GM12878 (cell line): ENCODE measurements around the gene MAML2. TPM values are rescaled to one million over a fixed set of nuclear protein-coding genes. Genes with fewer than 3 reads are reported as not detected.

ENCODE experiments used
- BCL11A ChIP-seq: IDR thresholded peaks from 2 replicates; pipeline ENCODE4 v1.6.1; 2011; ENCODE audit warnings: low read depth, low read length
- EP300 ChIP-seq, 2 experiments: fragments of 150-350 bp in 1 of 2; IDR thresholded peaks; 2 replicates each; pipeline ENCODE4 v1.6.1; 2011 to 2012; ENCODE audit warnings: low read depth in 2 of 2, low read length in 2 of 2, borderline replicate concordance in 1 of 2, improper control_type of control experiment in 1 of 2, inconsistent platforms in 1 of 2; ENCODE audit not compliant: control insufficient read depth in 1 of 2
- FOXK2 ChIP-seq: fragments of 450-650 bp; IDR thresholded peaks from 2 replicates; pipeline ENCODE4 v1.6.1; 2017; ENCODE audit warnings: mild to moderate bottlenecking, moderate library complexity
- GATAD2B ChIP-seq: fragments of 450-650 bp; conservative IDR thresholded peaks from 2 replicates; pipeline ENCODE4 v1.6.1; 2017; ENCODE audit warnings: low read depth, mild to moderate bottlenecking, moderate library complexity
- HCFC1 ChIP-seq: fragments of 150-350 bp; IDR thresholded peaks from 2 replicates; pipeline ENCODE4 v1.6.1; 2014; ENCODE audit warnings: low read length
- HDAC2 ChIP-seq: fragments of 200-600 bp; sonication (generic); IDR thresholded peaks from 2 replicates; pipeline ENCODE4 v1.6.1; 2017
- HSF1 ChIP-seq: fragments of 150-350 bp; IDR thresholded peaks from 2 replicates; pipeline ENCODE4 v1.6.1; 2014; ENCODE audit warnings: mild to moderate bottlenecking, low read depth, low read length
- IKZF1 ChIP-seq: fragments of 450-650 bp; conservative IDR thresholded peaks from 2 replicates; pipeline ENCODE4 v1.6.1; 2017; ENCODE audit warnings: antibody characterized with exemption, mild to moderate bottlenecking
- IRF3 ChIP-seq: fragments of 450-650 bp; IDR thresholded peaks from 2 replicates; pipeline ENCODE4 v1.6.1; 2014; ENCODE audit warnings: mild to moderate bottlenecking
- IRF5 ChIP-seq: fragments of 450-650 bp; IDR thresholded peaks from 2 replicates; pipeline ENCODE4 v1.6.1; 2017; ENCODE audit warnings: borderline replicate concordance
- KDM1A ChIP-seq: fragments of 200-600 bp; sonication (generic); IDR thresholded peaks from 2 replicates; pipeline ENCODE4 v1.6.1; 2016; ENCODE audit warnings: borderline replicate concordance
- MTA3 ChIP-seq: IDR thresholded peaks from 2 replicates; pipeline ENCODE4 v1.6.1; 2012; ENCODE audit warnings: low read length, inconsistent platforms, borderline replicate concordance
- NFYB ChIP-seq: IDR thresholded peaks from 2 replicates; pipeline ENCODE4 v1.6.1; 2011; ENCODE audit warnings: low read depth, mild to moderate bottlenecking, low read length, improper control_type of control experiment, moderate library complexity; ENCODE audit not compliant: insufficient read depth
- NR2F1 ChIP-seq: fragments of 450-650 bp; conservative IDR thresholded peaks from 2 replicates; pipeline ENCODE4 v1.6.1; 2017; ENCODE audit warnings: mild to moderate bottlenecking
- POU2F2 ChIP-seq: IDR thresholded peaks from 3 replicates; pipeline ENCODE4 v1.6.1; 2011; ENCODE audit warnings: low read depth, mild to moderate bottlenecking, low read length, borderline replicate concordance
- RUNX3 ChIP-seq: IDR thresholded peaks from 2 replicates; pipeline ENCODE4 v1.6.1; 2012; ENCODE audit warnings: low read length, inconsistent platforms
- SREBF1 ChIP-seq: IDR thresholded peaks from 2 replicates; pipeline ENCODE4 v1.6.1; 2012; ENCODE audit warnings: mild to moderate bottlenecking, low read length
- SUPT20H ChIP-seq: IDR thresholded peaks from 2 replicates; pipeline ENCODE4 v1.6.1; 2011; ENCODE audit warnings: low read depth, mild to moderate bottlenecking, low read length, moderate library complexity, borderline replicate concordance; ENCODE audit not compliant: control insufficient read depth
- ZBED1 ChIP-seq: IDR thresholded peaks from 2 replicates; pipeline ENCODE4 v1.6.1; 2016; ENCODE audit warnings: borderline replicate concordance
- ZSCAN29 ChIP-seq: fragments of 450-650 bp; IDR thresholded peaks from 2 replicates; pipeline ENCODE4 v1.6.1; 2017; ENCODE audit warnings: mild to moderate bottlenecking, moderate library complexity
- polyA plus RNA-seq, 11 experiments: library from polyadenylated mRNA; depleted of rRNA in 4 of 11; unstranded in 6 of 11; stranded (reverse) in 5 of 11; fragments of >200 nt; fragmentation: Nextera tagmentation in 4 of 11; fragmentation: Illumina TruSeq in 1 of 11; extraction: Ambion mirVana in 4 of 11; extraction: Trizol in 1 of 11; gene quantifications; 1 replicate in 1 of 11; 2 replicates in 10 of 11; pipeline versions ENCODE4 v1.2.1 to v1.2.3, GENCODE V29; 2011 to 2016; ENCODE audit warnings: inconsistent platforms in 2 of 11, missing spikeins in 2 of 11, low read depth in 1 of 11
- total RNA-seq, 4 experiments: library from RNA; depleted of rRNA in 3 of 4; stranded (reverse); fragments of >200 nt in 3 of 4; fragmentation: Illumina TruSeq in 1 of 4; extraction: Trizol in 1 of 4; gene quantifications; 2 replicates each; pipeline versions ENCODE4 v1.2.1 to v1.2.3, GENCODE V29; 2013 to 2021
- TF ChIP-seq, protein P1 (sequence below): fragments of 450-650 bp; formaldehyde crosslinking; IDR thresholded peaks from 2 replicates; pipeline ENCODE4 v1.5.0; 2022; ENCODE audit warnings: mild to moderate bottlenecking, missing genetic modification characterization
- TF ChIP-seq, protein P2 (sequence below): IDR thresholded peaks from 2 replicates; pipeline ENCODE4 v1.6.1; 2011; ENCODE audit warnings: borderline replicate concordance, low read depth, mild to moderate bottlenecking, moderate library complexity, mixed read lengths, low read length; ENCODE audit not compliant: insufficient read depth; ENCODE audit errors: extremely low read length

The MAML2 gene
- total and polyA plus RNA-seq, 10 of the 15 experiments (the other 5 are each of a cell fraction or from before 2014, with no cell fraction given) = 2.5 to 15.1 (median 12.0) TPM

DNA sequence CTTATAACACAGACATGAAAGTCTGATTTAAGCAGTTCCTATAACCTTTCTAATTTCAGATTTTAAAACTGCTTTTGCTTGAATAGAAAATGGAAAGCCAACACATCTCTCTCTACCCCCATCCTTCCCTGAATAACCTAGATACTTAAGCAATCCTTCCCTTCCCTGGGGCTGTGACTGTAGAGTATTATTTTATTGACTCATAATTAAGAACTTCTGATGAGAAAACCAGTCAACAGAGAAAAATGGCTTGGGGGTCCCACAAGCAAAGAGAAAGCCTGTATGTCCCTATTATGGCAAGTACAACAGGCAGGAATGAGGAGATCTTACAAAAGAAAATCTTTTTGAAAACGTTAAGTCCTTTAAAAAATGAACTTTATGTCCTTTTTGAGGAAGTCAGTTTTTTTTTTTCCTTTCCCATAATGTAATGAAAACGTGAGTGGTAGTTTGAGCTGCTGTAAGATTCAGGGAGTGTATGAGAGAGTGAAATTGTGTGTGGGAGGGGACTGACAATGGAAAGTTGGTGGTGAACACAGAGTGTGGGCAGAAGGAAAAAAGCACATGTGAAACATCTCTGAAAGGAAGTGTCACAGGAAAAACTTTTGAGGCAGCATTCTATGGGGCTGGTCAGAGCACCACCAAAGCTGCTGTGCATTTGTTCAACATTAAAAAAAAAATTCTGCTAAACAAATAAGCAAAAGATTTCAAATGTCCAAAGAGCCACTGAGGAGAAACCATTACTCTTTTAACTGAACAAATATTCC lies 154.6 kb downstream of the MAML2 start (continued):
- TF ChIP-seq HSF1 (no peak), SUPT20H (no peak), NFYB (no peak), HCFC1 (no peak), SREBF1 (no peak), GATAD2B (no peak), BCL11A (peak; percentile 71; the same call in 1 of the 2 replicates), ZBED1 (peak; percentile 72; the same call in 1 of the 2 replicates), ZSCAN29 (no peak), HDAC2 (no peak), NR2F1 (no peak), EP300 (IDR thresholded peaks at IDR 0.05; ENCODE audit: borderline replicate concordance in 1 of 2, control insufficient read depth in 1 of 2, low read depth in 2 of 2, low read length in 2 of 2) (peak; percentile 23 to 78; a peak in 3 of 4 replicates), KDM1A (no peak), POU2F2 (0 out of 3 replicates have a peak, but pooled peaks have one; percentile 32), MTA3 (no peak), IKZF1 (peak; percentile 92), IRF5 (no peak), IRF3 (no peak), RUNX3 (peak; percentile 89), FOXK2 (no peak)
- TF ChIP-seq, protein P1, sequence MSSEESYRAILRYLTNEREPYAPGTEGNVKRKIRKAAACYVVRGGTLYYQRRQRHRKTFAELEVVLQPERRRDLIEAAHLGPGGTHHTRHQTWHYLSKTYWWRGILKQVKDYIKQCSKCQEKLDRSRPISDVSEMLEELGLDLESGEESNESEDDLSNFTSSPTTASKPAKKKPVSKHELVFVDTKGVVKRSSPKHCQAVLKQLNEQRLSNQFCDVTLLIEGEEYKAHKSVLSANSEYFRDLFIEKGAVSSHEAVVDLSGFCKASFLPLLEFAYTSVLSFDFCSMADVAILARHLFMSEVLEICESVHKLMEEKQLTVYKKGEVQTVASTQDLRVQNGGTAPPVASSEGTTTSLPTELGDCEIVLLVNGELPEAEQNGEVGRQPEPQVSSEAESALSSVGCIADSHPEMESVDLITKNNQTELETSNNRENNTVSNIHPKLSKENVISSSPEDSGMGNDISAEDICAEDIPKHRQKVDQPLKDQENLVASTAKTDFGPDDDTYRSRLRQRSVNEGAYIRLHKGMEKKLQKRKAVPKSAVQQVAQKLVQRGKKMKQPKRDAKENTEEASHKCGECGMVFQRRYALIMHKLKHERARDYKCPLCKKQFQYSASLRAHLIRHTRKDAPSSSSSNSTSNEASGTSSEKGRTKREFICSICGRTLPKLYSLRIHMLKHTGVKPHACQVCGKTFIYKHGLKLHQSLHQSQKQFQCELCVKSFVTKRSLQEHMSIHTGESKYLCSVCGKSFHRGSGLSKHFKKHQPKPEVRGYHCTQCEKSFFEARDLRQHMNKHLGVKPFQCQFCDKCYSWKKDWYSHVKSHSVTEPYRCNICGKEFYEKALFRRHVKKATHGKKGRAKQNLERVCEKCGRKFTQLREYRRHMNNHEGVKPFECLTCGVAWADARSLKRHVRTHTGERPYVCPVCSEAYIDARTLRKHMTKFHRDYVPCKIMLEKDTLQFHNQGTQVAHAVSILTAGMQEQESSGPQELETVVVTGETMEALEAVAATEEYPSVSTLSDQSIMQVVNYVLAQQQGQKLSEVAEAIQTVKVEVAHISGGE (CRISPR knock-in tag) = no peak
- TF ChIP-seq, protein P2, sequence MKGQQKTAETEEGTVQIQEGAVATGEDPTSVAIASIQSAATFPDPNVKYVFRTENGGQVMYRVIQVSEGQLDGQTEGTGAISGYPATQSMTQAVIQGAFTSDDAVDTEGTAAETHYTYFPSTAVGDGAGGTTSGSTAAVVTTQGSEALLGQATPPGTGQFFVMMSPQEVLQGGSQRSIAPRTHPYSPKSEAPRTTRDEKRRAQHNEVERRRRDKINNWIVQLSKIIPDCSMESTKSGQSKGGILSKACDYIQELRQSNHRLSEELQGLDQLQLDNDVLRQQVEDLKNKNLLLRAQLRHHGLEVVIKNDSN = no peak
